AG20443 (cell line): ENCODE results near the gene TSPAN2.
"Not testable (repeated sequence)": the region's sequence is repeated elsewhere in the genome, so short reads cannot be mapped to it uniquely, and the experiment has no call there.

Source experiments
- DNase-seq: peaks from one replicate; pipeline ENCODE4 v3.0.0; 2012; ENCODE audit warnings: low spot score, mixed read lengths

The TSPAN2 gene

DNA sequence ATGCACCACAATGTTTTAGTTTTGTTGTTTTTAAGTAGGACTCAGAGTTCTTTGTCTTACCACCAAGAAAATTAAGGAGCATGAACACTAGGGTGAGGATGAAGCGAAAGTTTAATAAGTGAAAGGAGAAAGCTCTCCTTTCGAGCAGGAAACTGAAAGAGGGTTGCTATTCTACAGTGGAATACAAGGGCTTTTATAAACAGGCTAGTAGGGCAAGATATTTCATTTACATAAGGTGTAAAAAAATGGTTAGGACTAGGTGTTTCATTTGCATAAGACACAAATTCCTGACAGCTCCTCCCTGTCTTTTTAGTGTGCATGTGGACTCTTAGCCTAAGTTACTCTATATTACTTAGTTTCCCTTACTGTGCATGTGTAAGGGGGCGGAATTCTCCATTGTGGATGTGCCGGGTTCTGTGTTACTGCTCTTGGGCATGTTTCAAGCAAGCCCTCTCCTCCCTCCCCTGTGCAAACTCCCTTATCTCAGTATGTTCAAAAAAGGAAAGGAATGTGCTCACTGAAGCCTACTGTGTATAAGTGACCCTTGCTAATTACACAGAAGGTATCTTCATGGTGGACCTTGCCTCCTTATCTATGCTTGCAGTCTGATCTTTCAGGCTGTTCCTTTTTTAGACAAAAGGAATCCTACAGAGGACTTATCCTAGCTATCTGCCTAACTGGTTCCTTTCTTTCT lies 52.3 kb downstream of the TSPAN2 start:
- DNase-seq, result no peak

DNA sequence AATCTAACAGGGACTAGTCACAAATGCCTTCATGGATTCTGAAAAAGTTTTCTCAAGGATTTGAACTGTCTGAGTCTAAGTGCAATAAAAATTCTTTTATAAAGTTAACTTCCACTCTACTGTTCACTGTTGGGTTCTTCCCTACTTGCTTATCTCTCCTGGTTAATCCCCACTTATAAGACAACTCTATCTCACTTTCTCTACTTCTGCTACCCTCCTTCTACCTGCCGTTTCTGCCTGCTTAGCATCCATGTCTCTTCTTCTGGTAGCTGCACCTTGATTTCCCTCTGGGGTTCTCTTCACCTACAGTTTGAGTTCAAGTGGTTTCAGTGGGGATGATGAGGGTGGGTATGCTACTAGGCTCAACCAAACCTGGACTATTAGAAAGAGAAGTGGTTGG lies 53.7 kb downstream of the TSPAN2 start:
- no peak for DNase-seq

DNA sequence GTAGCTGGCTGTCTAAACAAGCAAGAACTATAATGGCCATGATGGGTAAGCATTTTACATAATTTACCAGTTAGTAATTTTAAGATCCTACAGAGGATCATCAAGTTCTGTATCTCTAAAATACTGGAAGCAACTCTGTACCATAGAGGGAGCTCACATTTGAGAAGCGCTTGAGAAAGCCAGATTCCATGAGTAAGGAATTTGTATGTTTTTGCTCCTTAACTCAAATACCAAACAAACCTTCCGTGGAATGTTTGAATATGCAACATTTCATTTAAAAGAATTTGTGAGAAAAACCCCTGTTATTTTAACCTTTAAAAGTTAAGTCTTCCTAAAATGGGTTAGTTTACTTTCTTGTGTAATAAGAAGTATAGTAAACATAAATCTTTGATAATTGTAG lies 57.7 kb downstream of the TSPAN2 start:
- DNase-seq, result no peak

DNA sequence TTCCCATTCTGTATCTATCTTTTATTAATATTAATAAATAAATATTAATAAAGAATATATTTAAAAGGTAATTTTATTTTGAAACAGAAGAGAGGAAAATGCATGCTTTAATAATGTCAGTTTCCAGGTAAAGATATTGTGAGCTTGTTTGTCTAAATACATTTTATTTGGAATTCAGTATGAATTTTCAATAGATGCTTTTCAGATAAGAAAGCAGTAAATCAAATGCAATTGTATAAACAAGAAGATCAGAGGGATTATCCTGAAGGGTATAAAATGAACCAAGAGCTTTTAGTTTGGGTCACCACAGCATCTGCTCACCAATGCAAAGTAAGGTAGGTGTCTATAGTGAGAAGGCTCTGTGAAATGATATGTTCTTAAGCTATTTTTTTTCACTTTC lies 59.8 kb downstream of the TSPAN2 start, which contains the start of gene TSHB:
Gene TSHB (plus strand): TSS at position 301 of the 400 bp plus-strand sequence. CDS start 3,537 bp downstream, outside the sequence.
- DNase-seq, result no peak

GRCh38 chr1:115023593-115023992 lies 65.7 kb downstream of the TSPAN2 start:
- DNase-seq, result no peak

DNA sequence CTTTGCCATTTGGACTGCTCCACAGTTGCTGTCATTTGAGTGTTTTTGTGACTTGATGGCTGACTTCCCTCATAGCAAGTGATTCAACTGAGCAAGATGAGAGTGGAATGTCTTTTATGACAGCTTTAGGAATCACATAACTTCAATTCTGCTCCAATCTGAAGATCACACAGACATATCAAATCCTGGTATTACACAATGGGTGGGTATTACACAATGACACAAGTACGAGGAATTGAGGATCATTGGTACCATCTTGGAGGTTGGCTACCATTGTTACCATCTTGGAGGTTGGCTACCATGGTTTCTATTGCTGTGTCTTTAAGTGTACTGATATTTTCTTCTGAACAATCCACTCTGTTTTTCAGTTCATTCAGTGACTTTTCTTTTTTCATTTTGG lies 68.2 kb downstream of the TSPAN2 start:
- DNase-seq, result no peak

DNA sequence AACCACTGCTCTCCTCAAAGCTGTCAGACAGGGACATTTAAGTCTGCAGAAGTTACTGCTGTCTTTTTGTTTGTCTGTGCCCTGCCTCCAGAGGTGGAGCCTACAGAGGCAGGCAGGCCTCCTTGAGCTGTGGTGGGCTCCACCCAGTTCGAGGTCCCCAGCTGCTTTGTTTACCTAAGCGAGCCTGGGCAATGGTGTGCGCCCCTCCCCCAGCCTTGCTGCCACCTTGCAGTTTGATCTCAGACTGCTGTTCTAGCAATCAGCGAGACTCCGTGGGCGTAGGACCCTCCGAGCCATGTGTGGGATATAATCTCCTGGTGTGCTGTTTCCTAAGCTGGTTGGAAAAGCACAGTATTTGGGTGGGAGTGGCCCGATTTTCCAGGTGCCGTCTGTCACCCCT lies 69.8 kb downstream of the TSPAN2 start:
- not testable (repeated sequence) for DNase-seq

GRCh38 chr1:115013792-115014191 lies 75.5 kb downstream of the TSPAN2 start:
- no peak for DNase-seq

DNA sequence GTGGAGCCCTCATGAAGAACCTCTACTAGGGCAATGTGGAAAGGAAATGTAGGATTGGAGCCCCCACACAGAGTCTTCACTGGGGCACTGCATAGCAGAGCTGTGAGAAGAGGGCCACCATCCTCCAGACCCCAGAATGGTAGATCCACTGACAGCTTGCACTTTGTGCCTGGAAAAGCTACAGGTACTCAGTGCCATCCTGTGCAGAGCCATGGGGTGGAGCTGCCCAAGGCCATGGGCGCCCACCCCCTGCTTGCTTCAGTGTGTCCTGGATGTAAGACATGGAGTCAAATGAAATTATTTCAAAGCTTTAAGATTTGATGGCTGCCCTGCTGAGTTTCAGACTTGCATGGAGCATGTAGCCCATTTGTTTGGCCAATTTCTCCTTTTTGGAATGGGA lies 76.9 kb downstream of the TSPAN2 start:
- DNase-seq, result no peak

DNA sequence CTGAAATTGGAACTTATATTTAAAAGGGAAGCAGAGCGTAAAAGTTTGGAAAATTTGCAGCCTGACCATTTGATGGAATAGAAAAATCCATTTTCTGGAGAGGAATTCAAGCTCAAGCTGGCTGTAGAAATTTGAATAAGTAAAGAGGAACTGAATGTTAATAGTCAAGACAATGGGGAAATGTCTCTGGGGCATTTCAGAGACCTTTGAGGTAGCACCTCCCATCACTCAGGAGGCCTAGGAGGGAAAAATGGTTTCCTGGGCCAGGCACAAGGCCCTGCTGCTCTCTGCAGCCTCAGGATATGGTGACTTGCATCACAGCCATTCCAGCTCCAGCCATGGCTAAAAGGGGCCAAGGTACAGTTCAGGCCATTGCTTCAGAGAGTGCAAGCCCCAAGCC lies 77.3 kb downstream of the TSPAN2 start:
- DNase-seq, result no peak

GRCh38 chr1:115006191-115006590 lies 83.1 kb downstream of the TSPAN2 start:
- DNase-seq, result no peak
